Panc1 (cell line): ENCODE measurements around the gene CNN2.

Source experiments
- CTCF ChIP-seq: fragments of 450-650 bp; IDR thresholded peaks from 2 replicates; pipeline ENCODE4 v1.5.1; 2017; ENCODE audit warnings: mild to moderate bottlenecking
- REST ChIP-seq, 2 experiments: IDR thresholded peaks; 2 replicates each; pipeline ENCODE4 v1.6.1; 2011 to 2012; ENCODE audit warnings: low read depth in 2 of 2, control low read depth in 1 of 2, low read length in 1 of 2, mild to moderate bottlenecking in 1 of 2, moderate library complexity in 1 of 2; ENCODE audit not compliant: insufficient read depth in 1 of 2

- TF ChIP-seq CTCF (no peak), REST (IDR thresholded peaks at IDR 0.05; ENCODE audit: insufficient read depth in 1 of 2, low read depth in 2 of 2, low read length in 1 of 2) (no peak)
Measured at GRCh38 chr19:1086613-1087012, 60.2 kb downstream of the CNN2 start.
